NB4 (cell line): Measurements from ENCODE around the gene DBP.

ENCODE experiments used
- DNase-seq: peaks from one replicate; pipeline ENCODE4 v3.0.0; 2010; ENCODE audit warnings: low read depth
- H3K4me3 ChIP-seq: one replicate; pipeline ENCODE4 v1.5.1; 2011; ENCODE audit warnings: mild to moderate bottlenecking, low read depth, low read length, moderate library complexity
- CTCF ChIP-seq: IDR thresholded peaks from one replicate; pipeline ENCODE4 v1.5.1; 2012; ENCODE audit warnings: low read depth, low read length
- MAX ChIP-seq: IDR thresholded peaks from 2 replicates; pipeline ENCODE4 v1.6.1; 2011; ENCODE audit warnings: low read depth, low read length
- MYC ChIP-seq: IDR thresholded peaks from 2 replicates; pipeline ENCODE4 v1.6.1; 2011; ENCODE audit warnings: low read depth, low read length
- POLR2A ChIP-seq: IDR thresholded peaks from 2 replicates; pipeline ENCODE4 v1.6.1; 2011; ENCODE audit warnings: mild to moderate bottlenecking; ENCODE audit not compliant: insufficient read length; ENCODE audit errors: extremely low read depth

DBP gene

GRCh38 chr19:48637948-48638830 is 1.0 kb upstream of the DBP start:
- peak; percentile 100 for DNase-seq
- peak overlapping the region; percentile 71 for H3K4me3 ChIP-seq
- TF ChIP-seq CTCF = peak; percentile 60
- no peak for TF ChIP-seq MAX

GRCh38 chr19:48637449-48637947 is 319 bp upstream of the DBP start:
- TF ChIP-seq CTCF = no peak
- no peak for TF ChIP-seq MAX
- no peak for TF ChIP-seq MYC
- no peak for TF ChIP-seq POLR2A
- peak; percentile 100 for DNase-seq
- H3K4me3 ChIP-seq = peak overlapping the region; percentile 80

GRCh38 chr19:48635966-48636858 is 967 bp downstream of the DBP start:
- no peak for TF ChIP-seq MAX
- peak; percentile 87 for DNase-seq
- peak overlapping the region; percentile 80 for H3K4me3 ChIP-seq

GRCh38 chr19:48635263-48635965 is 1.8 kb downstream of the DBP start:
- H3K4me3 ChIP-seq = peak overlapping the region; percentile 80
- DNase-seq = peak; percentile 95
- no peak for TF ChIP-seq MYC
- TF ChIP-seq MAX = no peak
- TF ChIP-seq CTCF = no peak
- TF ChIP-seq POLR2A = no peak

GRCh38 chr19:48634424-48635262 is 2.5 kb downstream of the DBP start:
- peak; percentile 100 for DNase-seq
- H3K4me3 ChIP-seq = peak overlapping the region; percentile 58
- TF ChIP-seq MAX = no peak
- no peak for TF ChIP-seq POLR2A
- no peak for TF ChIP-seq CTCF
- TF ChIP-seq MYC = no peak
